NCI-H187 treated with DMSO at 0.1 percent for 48 hours (cell line): ENCODE data around the gene LIPC.

Experiments
- DNase-seq: peaks from one replicate; lab custom pipeline; 2025; lab: John Stamatoyannopoulos, UW

The LIPC gene

GRCh38 chr15:58406811-58407210 is 25.0 kb upstream of the LIPC start:
- no peak for DNase-seq

GRCh38 chr15:58407236-58407775 is 24.5 kb upstream of the LIPC start:
- peak; percentile 52 for DNase-seq

- no peak for DNase-seq
Observed at GRCh38 chr15:58407778-58408177, 24.0 kb upstream of the LIPC start.

GRCh38 chr15:58409861-58410260 is 21.9 kb upstream of the LIPC start:
- DNase-seq: no peak

- no peak for DNase-seq
Observed at GRCh38 chr15:58410353-58410752, 21.4 kb upstream of the LIPC start.

GRCh38 chr15:58413253-58413652 is 18.5 kb upstream of the LIPC start:
- no peak for DNase-seq

GRCh38 chr15:58415636-58416035 is 16.2 kb upstream of the LIPC start:
- DNase-seq: no peak

GRCh38 chr15:58416963-58417362 is 14.8 kb upstream of the LIPC start:
- DNase-seq: no peak

GRCh38 chr15:58418135-58418534 is 13.7 kb upstream of the LIPC start:
- DNase-seq: no peak

GRCh38 chr15:58419803-58420524 is 11.8 kb upstream of the LIPC start:
- no peak for DNase-seq

- no peak for DNase-seq
Observed at GRCh38 chr15:58420579-58421043, 11.2 kb upstream of the LIPC start.

- DNase-seq: no peak
Observed at GRCh38 chr15:58423205-58423604, 8.6 kb upstream of the LIPC start.

GRCh38 chr15:58423831-58424608 is 7.8 kb upstream of the LIPC start:
- no peak for DNase-seq

- no peak for DNase-seq
Observed at GRCh38 chr15:58424722-58425121, 7.1 kb upstream of the LIPC start.

- DNase-seq: no peak
Observed at GRCh38 chr15:58425185-58425584, 6.6 kb upstream of the LIPC start.

GRCh38 chr15:58425834-58426233 is 6.0 kb upstream of the LIPC start:
- DNase-seq: no peak

- DNase-seq: no peak
Observed at GRCh38 chr15:58426501-58426900, 5.3 kb upstream of the LIPC start.

GRCh38 chr15:58427987-58428386 is 3.8 kb upstream of the LIPC start:
- DNase-seq: no peak

- no peak for DNase-seq
Observed at GRCh38 chr15:58430224-58430787, 1.5 kb upstream of the LIPC start.

GRCh38 chr15:58432401-58432800 is 610 bp downstream of the LIPC start:
- DNase-seq: no peak

- DNase-seq: no peak
Observed at GRCh38 chr15:58433597-58434333, 2.0 kb downstream of the LIPC start.

GRCh38 chr15:58434334-58434875 is 2.6 kb downstream of the LIPC start:
- DNase-seq: no peak
